Keratinocyte (primary cell): ENCODE data around the gene PRKRA. TPM values are rescaled to one million over a fixed set of nuclear protein-coding genes. Genes with fewer than 3 reads are reported as not detected.
A peak's percentile ranks its signal among the peaks of the same experiment; 100 is the strongest.

Source experiments
- DNase-seq: peaks from one replicate; pipeline ENCODE4 v3.0.0-alpha.2; 2011; ENCODE audit warnings: low read depth, missing footprints, low spot score
- FAIRE-seq: peaks from 2 replicates; lab custom pipeline; 2011; peaks lifted over from hg19 to GRCh38; lab: Jason Lieb, UNC
- H2AFZ ChIP-seq: 2 replicates; pipeline ENCODE4 v1.6.0; 2012; ENCODE audit warnings: low read length, control low read depth, inconsistent platforms; ENCODE audit not compliant: control insufficient read depth
- H3K27ac ChIP-seq: 2 replicates; pipeline ENCODE4 v1.5.1; 2011; ENCODE audit warnings: low read length; ENCODE audit not compliant: control insufficient read depth, insufficient read depth
- H3K27me3 ChIP-seq: 3 replicates; pipeline ENCODE4 v1.6.0; 2011; ENCODE audit warnings: low read length; ENCODE audit not compliant: control insufficient read depth, insufficient read depth; ENCODE audit errors: extremely low read depth
- H3K36me3 ChIP-seq, 2 experiments: 2 replicates in 1 of 2; 3 replicates in 1 of 2; pipeline ENCODE4 v1.5.1; 2011; ENCODE audit warnings: low read length in 2 of 2, mild to moderate bottlenecking in 1 of 2; ENCODE audit not compliant: control insufficient read depth in 2 of 2, insufficient read depth in 2 of 2; ENCODE audit errors: extremely low read depth in 1 of 2
- H3K4me1 ChIP-seq: 3 replicates; pipeline ENCODE4 v1.5.1; 2011; ENCODE audit warnings: low read length; ENCODE audit not compliant: control insufficient read depth, insufficient read depth; ENCODE audit errors: extremely low read depth
- H3K4me2 ChIP-seq: 3 replicates; pipeline ENCODE4 v1.6.0; 2011; ENCODE audit warnings: low read depth, low read length; ENCODE audit not compliant: control insufficient read depth, insufficient read depth; ENCODE audit errors: extremely low read depth
- H3K4me3 ChIP-seq, 3 experiments: fragments of 200-600 bp in 1 of 3; sonication (generic) in 1 of 3; 2 replicates in 2 of 3; 3 replicates in 1 of 3; pipeline ENCODE4 v1.5.1; 2011 to 2016; ENCODE audit warnings: low read length in 3 of 3, mild to moderate bottlenecking in 3 of 3, control low read depth in 2 of 3, inconsistent platforms in 1 of 3, low read depth in 1 of 3, mixed read lengths in 1 of 3, mixed run types in 1 of 3, moderate library complexity in 1 of 3; ENCODE audit not compliant: control insufficient read depth in 2 of 3, insufficient read depth in 2 of 3; ENCODE audit errors: extremely low read depth in 1 of 3
- H3K79me2 ChIP-seq: 2 replicates; pipeline ENCODE4 v1.6.0; 2012; ENCODE audit warnings: low read length; ENCODE audit not compliant: control insufficient read depth, insufficient read depth
- H3K9ac ChIP-seq: 3 replicates; pipeline ENCODE4 v1.6.0; 2011; ENCODE audit warnings: low read length; ENCODE audit not compliant: control insufficient read depth, insufficient read depth; ENCODE audit errors: extremely low read depth
- H3K9me1 ChIP-seq: 3 replicates; pipeline ENCODE4 v1.6.0; 2011; ENCODE audit warnings: low read length; ENCODE audit not compliant: control insufficient read depth, insufficient read depth; ENCODE audit errors: extremely low read depth
- H3K9me3 ChIP-seq: 2 replicates; pipeline ENCODE4 v1.5.1; 2012; ENCODE audit warnings: low read depth, low read length; ENCODE audit not compliant: control insufficient read depth
- H4K20me1 ChIP-seq: 3 replicates; pipeline ENCODE4 v1.6.0; 2011; ENCODE audit warnings: low read length; ENCODE audit not compliant: control insufficient read depth, insufficient read depth; ENCODE audit errors: extremely low read depth
- CTCF ChIP-seq, 3 experiments: IDR thresholded peaks in 1 of 3; conservative IDR thresholded peaks in 1 of 3; optimal IDR thresholded peaks in 1 of 3; 2 replicates in 2 of 3; 3 replicates in 1 of 3; pipeline versions ENCODE3 to v1.5.1; 2011; ENCODE audit warnings: low read length in 3 of 3, mild to moderate bottlenecking in 3 of 3, moderate library complexity in 2 of 3, control low read depth in 1 of 3, inconsistent platforms in 1 of 3; ENCODE audit not compliant: insufficient read depth in 2 of 3; ENCODE audit errors: extremely low read depth in 1 of 3
- EZH2 ChIP-seq: IDR thresholded peaks from one replicate; pipeline ENCODE4 v1.6.1; 2012; ENCODE audit warnings: inconsistent platforms, mild to moderate bottlenecking, low read length, moderate library complexity
- dilution Hi-C: fragments of 300-500 bp; cut with MboI; formaldehyde crosslinking; loops from one replicate; pipeline ENCODE4 v1.7.0; 2020; ENCODE audit warnings: low sequenced_read_pairs; ENCODE audit not compliant: extremely low pct_ligation_motif_present
- polyA plus RNA-seq, 5 experiments: library from polyadenylated mRNA; depleted of rRNA in 3 of 5; stranded (reverse) in 3 of 5; stranded (forward) in 1 of 5; unstranded in 1 of 5; fragments of >200 nt; gene quantifications; 1 replicate in 1 of 5; 2 replicates in 3 of 5; 3 replicates in 1 of 5; pipeline versions ENCODE4 v1.2.1 to v1.2.3, GENCODE V29; 2011 to 2012; ENCODE audit warnings: missing spikeins in 2 of 5, low read depth in 1 of 5, low replicate concordance in 1 of 5

Gene PRKRA
- polyA plus RNA-seq, 1 donor (not counting 4 experiments of a cell fraction or from before 2014, with no cell fraction given), result 38.4 TPM

GRCh38 chr2:178484245-178485041 lies 33.5 kb upstream of the PRKRA start:
- Histone ChIP-seq H3K36me3 (no peaks in the 10 kb centered on the region), H3K9ac (no peak overlapping the region), H3K4me3 (no peak overlapping the region), H3K4me2 (no peak overlapping the region), H4K20me1 (no peaks in the 10 kb centered on the region), H3K79me2 (peaks cover 38% of the 10 kb centered on the region), H3K27ac (no peak overlapping the region), H3K27me3 (no peaks in the 10 kb centered on the region), H2AFZ (no peak overlapping the region), H3K4me1 (peaks cover 18% of the 10 kb centered on the region), H3K9me3 (no peaks in the 10 kb centered on the region), H3K9me1 (no peaks in the 10 kb centered on the region)
- FAIRE-seq (no peak), DNase-seq (no peak)
- dilution Hi-C loops, result no loop called here
- no peak for TF ChIP-seq CTCF (optimal IDR thresholded peaks at IDR 0.05 in 1 of 3, IDR thresholded peaks at IDR 0.05 in 1 of 3, conservative IDR thresholded peaks at IDR 0.05 in 1 of 3; ENCODE audit: extremely low read depth in 1 of 3, insufficient read depth in 2 of 3, low read length in 3 of 3)
- no peak for TF ChIP-seq EZH2

DNA sequence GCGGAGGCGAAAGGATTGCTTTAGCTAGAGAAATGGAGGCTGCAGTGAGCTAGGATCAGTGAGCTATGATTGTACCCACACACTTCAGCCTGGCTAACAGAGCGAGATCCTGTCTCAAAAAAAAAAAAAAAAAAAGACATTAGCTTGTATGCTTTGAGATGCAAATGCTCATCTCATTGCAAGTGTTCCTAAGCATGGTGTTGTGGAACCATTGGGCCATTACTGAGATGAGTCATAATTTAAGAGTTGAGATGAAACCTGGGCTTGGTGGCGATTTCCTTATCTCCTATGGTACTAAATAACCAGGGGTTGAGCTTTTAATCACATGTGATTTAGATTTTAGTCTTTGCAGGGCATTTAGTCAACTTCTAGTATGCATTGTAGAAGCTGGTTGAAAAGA lies 31.5 kb upstream of the PRKRA start:
- Histone ChIP-seq H3K9me1 (no peaks in the 10 kb centered on the region), H3K9ac (no peak overlapping the region), H3K9me3 (no peaks in the 10 kb centered on the region), H3K27ac (no peak overlapping the region), H2AFZ (no peak overlapping the region), H3K79me2 (peaks cover 38% of the 10 kb centered on the region), H3K4me2 (peak overlapping the region; percentile 39), H3K4me1 (peaks cover 27% of the 10 kb centered on the region), H3K36me3 (no peaks in the 10 kb centered on the region), H4K20me1 (no peaks in the 10 kb centered on the region), H3K4me3 (no peak overlapping the region), H3K27me3 (no peaks in the 10 kb centered on the region)
- dilution Hi-C loops, result no loop called here
- DNase-seq, result no peak
- no peak for FAIRE-seq
- TF ChIP-seq EZH2, result no peak
- TF ChIP-seq CTCF (optimal IDR thresholded peaks at IDR 0.05 in 1 of 3, IDR thresholded peaks at IDR 0.05 in 1 of 3, conservative IDR thresholded peaks at IDR 0.05 in 1 of 3; ENCODE audit: extremely low read depth in 1 of 3, insufficient read depth in 2 of 3, low read length in 3 of 3), result no peak
